HG03060 (cell line): Measurements from ENCODE around the gene ZBTB21.

Experiments used
- ATAC-seq: cut with Tn5 transposase; IDR thresholded peaks from one replicate; pipeline ENCODE4 v1.9.1; 2021; ENCODE audit warnings: low read depth, moderate number of reproducible peaks; ENCODE audit not compliant: unreplicated experiment

Gene ZBTB21

DNA sequence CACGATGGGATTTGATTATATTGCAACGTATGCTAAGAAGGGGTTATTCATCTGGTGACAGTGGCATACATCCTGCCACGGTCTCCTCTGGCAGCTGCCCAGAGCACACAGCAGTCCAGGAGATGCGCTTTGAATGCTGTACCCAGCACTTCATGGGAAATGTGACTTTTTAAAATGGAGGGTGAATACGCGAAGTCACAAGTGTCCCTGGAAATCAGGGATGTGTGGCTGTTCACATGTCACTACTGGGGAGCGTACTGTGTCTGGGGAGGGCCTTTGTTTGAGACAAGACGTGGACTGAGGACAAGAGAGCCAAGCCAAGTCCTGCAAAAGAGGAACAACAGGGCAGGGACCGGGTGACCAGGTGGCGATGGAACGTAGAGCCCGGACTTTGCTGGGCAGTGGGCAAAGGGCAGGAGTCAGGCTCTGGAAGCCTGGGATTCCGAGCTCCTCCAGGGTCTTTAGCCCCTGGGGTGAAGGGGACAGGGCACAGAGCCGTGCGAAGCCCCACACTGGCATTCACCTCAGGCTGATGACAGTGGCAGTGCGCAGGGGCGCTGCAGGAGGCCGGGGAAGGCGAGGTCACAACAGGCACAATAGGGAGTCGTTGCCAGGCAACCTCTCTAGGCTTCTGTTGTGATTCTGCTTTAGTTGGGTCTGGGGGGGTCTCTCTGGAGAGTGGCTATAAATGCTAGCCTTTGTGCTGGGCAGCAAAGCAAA lies 11.4 kb upstream of the ZBTB21 start:
- no peak for ATAC-seq

DNA sequence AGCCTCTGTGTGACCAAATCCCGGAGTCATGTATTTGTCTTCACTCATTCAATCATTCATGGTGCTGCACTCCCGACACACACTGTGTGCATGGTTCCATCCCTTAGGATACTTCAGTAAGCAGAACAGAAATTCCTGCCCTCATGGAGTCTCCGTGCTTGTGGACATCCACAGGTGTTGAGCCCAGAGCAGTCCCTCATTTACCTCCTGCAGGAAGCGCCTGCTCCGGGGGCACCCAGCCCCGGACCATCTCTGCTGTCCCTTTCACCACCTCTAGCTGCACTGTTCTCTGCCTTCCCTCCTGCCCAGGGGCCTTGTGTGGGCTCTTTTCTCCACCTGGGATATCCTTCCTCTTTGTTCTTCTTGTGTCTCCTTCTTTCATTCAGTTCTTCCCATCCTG lies 9.5 kb upstream of the ZBTB21 start:
- ATAC-seq = no peak

DNA sequence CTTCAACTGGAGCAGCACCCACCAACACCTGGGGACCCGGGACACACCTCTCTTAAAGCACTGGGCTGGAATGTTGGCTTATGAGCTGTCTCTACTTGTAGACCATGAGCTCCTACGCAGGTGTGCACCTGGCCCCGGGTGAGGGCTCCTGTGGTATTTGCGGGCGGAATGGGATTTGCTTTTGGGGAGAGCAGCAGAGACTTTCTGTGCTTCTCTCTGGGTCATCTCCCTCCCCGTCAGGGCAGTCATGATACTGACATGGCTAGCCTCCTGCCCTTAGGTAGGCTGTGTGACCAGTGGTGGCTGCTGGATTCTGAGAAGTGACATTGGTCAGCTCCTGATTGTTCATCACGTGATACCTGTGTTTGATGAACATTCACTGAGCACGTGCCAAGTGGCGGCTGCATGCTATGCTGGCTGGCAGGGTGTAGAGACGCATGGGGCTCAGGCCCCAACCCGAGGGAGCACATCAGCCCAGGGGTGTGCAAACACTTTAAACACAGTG lies 9.0 kb upstream of the ZBTB21 start:
- ATAC-seq = no peak

DNA sequence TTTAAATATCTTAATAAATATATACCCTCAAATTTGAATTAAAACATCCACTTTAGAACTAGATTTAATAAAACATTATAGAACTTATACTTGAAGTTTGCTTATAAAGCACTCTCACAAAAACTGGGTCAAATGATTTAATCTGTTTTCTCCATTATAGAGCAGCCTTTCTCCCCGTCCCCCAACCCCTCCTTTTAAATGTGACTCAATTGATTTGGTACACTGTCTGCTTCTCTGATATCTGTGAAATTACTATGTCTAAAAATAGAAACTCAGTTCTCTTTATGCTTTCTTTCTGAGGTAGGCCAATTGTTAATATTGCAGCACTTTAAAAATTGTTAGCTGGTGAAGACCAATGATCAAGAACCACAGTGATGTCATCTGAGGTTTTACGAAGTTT lies 6.9 kb upstream of the ZBTB21 start:
- ATAC-seq = no peak

DNA sequence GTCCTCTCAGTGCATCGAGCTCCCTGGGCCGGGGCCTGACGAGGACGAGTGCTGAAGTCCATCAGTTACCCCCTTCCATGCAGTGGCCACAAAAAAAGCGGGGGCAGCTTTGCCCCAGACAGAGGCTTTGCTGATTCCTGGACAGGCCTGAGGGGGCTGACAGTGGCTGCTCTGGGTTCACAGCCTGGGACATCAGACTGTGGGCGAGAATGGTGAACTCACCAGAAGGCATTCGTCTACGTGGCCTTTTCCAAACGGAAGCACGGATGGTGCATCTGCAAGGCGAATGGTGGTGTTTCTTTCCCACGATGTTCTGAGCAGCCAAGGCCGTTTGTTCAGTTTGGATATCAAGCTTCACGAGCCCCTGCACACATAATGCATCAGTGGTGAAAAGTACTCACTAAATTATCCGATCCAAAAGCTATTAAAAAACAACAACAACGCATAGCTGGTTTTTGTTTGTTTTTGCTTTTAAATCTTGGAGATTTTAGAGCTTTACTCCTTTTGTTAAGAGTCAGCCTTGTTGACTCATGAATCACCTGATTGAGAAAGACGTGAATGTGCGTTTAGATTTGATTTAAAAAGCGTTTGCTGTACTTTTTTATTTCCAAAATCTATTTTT lies 6.3 kb upstream of the ZBTB21 start:
- no peak for ATAC-seq

DNA sequence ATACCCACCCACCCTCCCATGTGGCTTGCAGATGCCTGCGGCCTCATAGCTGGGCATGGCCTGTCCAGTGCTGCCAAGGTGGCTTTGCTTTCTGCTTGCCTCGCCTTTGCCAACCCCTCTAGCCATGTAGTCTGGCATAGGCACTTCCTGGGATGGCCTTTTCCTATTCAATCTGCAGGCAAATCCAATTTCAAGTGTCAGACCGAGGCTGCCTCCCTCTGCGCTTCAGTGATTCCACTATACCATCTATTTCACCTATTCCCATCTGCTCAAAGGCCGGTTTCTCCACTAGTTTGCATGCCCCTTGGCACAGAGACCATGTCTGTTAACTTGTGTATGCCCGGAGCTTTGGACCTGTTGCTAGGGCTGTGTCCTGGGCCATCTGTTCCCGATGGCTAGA lies 3.8 kb upstream of the ZBTB21 start:
- no peak for ATAC-seq

DNA sequence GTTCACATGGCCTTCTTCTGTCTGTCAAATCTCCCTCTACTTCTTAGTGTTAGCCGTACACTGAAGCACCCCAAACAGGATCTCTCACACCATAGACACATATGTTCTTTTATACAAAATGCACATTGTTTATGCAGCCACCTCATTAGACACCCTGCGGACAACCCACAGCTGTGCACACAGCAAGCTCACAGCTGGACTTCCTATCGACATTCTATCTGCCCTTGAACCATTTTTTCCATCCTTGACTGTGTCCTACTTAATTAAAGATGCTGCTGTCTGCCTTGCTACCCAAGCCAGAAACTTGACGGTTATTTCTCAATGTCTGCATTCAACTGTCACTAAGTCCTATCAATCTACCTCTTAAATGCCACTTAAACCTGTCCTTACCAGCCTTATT lies 3.2 kb upstream of the ZBTB21 start:
- ATAC-seq = no peak

DNA sequence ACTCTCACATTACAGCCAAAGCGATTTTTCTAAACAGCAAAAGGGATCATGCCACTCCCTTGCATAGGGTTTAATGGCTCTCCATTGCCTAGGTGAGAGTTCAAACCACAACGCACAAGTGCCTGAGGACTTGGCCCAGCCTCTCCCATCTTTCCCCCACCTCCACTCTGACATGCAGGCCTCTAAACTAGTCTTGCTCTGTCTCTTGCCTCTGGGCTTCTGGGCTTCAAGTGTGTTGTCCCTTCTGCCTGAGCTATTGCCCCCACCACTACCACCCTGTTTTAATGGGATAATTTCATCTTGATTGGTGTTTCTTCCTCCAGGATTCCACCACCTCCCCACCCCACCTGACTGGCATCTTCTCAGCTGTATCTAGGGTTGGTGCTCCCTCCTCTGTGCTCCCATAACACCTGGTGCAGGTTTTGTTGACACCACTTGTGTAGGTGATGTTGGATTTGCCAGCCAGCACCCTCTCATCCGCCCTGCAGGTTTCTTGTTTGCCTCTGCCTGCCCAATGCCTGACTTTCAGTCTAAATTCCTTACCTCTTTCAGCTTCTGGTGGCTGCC lies 2.7 kb upstream of the ZBTB21 start:
- no peak for ATAC-seq

DNA sequence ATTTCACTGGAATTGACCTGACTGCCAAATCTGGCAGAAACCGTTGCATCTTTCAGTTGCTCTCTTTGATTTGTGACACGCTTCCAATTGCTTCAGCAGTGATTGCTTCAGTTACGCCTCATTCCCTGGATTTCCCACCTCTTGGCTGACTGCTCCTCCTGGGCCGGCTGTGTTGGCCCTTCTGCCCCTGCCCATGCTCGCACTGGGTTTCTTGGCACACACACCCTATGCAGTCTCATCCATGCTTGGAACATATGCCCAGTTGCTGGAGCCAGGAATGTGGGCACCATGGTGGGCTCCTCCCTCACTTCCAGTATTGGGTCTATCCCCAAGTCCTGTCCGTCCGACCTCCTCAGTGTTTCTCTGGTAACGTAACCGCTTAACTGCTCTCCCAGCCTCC lies 2.2 kb upstream of the ZBTB21 start:
- no peak for ATAC-seq

DNA sequence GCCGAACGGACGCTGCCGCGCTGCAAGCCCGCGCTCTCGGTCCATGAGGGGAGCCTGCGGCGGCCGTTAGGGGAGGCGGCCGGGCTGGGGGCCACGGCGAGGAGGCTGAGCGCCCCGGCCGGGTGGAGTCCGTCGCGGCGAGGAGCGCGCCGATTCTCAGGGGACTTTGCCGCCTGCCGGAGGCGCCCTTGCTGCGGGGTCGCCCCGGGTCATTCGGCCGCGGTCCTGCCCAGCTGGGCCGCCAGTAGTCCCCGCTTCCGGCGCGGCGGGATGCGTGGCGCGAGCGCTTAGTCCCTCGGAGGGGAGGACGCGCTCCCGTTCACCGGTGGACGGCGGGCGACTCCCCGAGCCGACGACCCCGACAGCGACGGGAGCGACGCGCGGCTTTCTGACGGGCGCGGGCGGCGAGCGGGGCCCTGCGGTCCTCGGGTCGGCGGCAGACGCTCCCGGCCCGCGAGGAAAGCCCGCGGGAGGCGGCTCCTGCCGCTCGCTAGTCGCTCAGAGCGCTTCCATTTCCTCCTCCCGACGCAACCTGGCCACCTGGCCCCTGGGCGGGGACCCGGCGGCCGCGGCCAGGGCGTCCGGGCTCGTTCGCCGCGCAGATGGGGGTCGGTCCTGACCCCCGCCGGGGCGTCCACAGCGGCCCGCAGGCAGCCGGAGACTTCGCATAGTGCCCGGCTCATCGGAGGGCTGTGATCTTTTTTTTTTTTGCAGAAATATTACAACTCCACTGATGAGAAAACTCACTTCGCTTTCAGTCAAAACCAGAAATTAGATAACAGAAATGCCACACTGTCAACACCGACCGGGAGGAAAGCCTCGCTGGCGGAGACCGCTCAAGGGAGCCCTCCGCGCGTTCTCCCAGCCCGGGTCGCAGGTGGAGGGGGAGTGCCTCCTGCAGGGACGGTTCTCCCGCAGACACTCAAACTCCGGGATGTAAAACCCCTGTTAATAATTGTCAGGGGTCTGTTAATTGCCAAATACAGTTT lies 641 bp upstream of the ZBTB21 start:
- peak; percentile 1 for ATAC-seq

DNA sequence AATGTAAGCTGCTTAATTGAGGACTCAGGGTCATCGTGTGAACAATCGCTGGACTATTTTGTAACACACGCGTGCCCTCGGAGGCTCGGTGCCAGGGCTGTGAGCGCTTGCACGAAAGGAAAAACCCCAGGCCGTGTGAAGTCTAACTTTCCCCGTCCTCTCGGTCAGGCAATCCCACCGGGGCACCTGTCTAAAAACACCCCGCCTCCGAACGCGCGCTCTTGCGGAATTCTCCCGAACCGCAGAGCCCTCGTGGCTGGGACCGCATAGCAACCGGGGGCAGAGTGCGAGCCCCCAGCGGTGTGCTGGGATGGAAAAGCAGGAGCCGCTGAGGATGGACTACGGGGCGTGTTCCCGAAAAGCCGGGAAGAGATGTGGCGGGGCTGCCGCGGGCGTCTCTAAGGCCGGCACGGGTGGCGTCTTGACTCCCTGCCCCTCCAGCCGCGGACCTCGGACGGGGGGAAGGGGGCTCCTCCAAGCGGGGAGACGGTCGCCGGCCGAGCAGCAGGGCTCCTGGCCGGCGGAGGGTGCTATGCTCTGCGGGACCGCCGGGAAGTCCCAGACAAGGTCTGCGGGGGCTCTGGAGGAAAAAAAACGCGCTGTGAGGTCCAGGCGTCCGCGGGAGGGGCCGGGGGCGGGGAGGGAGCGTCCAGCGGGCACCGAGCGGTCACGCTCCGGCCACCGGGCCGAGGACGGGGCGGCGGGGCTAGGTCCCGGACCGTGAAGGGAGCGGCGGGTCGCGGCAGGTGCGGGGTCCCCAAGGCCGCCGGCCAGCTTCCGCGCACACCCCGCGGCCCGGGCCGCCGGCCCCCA lies 936 bp downstream of the ZBTB21 start:
- no peak for ATAC-seq

DNA sequence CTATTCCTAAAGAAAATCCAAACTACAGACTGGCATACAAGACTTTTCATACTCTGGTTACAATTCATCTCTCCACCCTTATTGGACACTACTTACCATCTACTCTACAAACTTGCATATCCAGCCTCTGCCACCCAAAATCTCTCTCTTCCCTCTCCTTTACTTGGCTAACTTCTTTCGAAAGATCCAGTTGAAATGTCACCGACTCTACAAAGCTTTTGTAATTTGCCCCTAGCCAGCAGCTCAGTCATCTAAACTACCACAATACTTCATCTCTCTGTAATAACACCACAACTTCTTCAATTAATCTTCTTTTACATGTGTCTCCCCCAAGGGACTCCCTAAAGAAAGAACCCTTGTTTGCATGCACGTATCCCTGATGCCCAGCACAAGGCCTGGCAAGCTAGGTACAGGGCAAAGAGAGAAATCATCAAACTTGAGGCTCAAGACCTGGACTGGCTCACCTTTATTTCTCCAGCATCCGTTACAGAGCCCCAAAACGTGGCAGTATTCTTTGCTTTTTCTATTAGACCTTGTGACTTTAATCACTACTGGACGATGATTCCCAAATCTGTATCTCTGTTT lies 2.7 kb downstream of the ZBTB21 start:
- no peak for ATAC-seq

DNA sequence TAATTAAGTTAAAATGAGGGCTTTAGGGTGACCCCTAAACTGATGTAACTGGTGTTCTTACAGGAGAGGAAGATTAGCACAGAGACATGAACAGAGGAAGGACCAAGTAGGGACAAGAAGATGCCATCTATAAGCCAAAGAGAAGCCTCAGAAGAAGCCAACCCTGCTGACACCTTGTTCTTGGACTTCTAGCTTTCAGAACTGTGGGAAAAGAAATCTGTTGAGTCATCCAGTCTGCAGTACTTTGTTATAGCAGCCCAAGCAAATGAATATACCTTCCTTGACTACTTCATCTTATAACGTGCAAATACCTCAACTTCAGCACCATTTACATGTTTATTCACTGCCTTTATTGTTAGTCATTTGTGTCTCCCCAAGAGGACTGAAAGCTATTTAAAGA lies 3.4 kb downstream of the ZBTB21 start:
- no peak for ATAC-seq

DNA sequence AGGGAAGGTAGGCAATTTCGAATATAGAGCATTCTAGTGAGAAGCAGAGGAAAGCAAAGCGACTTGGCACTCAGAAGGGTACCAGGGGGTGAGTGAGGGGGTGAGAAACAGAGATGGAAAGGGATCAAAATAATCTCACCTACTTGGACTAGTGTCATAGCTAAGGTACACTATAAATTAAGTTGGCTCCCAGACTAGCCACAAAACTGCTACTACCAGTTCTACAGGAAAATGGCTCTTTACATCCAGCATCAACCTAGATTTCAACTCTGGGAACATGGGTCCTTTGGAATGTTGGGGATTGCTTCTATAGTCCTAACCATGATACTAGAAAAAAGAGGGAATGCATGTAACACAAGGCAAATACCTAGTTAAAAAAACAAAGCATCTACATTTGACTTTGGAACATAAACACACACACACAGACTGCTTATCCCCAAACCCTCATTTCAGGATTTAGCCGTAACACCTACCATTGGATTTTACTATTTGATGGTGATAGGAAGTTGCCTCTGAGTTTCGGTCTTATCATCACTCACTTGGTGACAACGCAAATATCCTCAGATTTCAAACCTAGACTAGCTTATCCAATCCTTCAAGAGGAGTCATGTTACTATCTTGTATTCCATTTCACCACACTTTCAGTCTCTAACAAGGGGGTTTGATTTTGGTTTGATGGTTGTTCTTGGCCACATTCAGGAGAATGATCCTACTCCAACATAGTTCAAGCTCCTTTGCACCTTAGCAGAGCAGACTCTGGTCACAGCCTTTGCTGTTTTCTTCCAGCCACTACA lies 5.6 kb downstream of the ZBTB21 start:
- ATAC-seq = no peak

DNA sequence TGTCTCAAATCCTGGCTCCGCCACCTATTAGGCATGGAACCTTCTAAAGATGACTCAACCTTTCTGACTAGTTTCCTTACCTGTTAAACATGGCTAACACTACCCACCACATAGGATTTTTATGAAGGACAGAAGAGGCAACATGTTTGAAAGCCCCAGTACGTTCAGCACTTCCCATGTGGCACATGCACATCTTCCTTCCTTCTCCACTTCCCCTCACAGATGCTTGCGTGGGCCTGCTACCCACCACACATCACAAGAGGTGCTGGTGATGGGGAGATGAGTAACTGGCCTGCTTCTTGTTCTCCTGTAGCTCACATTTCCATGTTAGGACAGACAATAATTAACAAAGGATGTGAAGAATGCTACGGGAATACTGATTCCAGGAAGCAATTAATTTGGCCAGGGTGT lies 7.1 kb downstream of the ZBTB21 start:
- ATAC-seq = no peak

DNA sequence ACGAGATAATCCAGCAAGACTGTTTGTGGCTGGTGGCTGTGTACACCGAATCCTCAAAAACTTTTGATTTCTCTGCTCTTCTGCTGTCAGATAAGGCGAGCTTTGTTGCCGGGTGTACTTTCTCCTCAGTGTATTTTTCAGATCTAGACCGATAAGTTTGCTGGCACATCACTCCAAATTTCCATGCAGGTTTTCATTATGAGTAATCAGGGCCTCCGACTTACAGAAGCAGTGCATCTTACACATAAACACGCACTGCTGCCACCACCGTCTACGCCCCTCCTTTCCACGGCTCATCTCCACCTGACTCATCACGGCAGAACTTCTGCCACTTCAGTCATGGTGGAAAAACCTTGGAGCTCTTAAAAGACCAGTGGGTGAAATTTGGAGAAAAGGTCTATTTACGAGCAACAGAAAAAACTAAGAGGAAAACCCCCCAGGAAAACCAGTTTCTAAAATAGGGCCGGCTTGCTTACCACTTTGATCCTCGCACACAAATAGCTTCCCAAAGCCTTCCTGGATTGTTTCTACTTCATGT lies 7.7 kb downstream of the ZBTB21 start:
- ATAC-seq = peak; percentile 48

DNA sequence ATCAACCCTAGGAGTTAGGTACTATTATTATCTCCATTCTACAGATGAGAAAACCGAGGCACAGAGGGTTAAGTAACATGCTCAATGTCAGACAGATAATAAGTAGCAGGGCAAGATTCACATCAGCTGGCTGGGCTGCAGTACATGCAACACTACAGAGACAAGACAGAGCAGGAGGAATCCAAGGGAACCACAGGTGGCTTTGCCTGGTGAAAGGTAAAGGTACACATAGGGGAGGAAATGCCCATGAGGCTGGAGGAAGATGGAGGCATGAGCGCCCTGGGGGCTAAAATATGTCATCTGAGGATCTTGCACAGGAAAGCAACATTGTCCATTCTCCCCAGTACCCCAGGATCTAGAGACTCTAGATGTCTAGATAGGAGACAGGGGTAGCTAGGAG lies 8.4 kb downstream of the ZBTB21 start:
- ATAC-seq = no peak

DNA sequence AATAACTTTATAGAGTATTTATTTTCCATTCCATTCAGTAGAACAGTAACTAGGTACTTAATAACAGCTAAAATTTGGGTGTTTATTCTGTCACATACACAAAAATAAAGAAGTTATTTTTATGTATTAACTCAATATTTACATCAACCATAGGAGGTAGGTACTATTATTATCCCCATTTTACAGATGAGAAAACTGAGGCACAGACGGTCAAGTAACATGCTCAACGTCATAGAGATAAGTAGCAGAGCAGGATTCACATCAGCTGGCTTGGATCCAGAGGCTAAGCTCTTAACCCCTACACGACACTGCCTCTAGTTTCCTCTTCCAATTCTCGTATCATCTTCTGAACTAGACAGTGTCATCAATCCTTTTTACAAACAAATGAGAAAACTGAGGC lies 9.3 kb downstream of the ZBTB21 start:
- no peak for ATAC-seq

DNA sequence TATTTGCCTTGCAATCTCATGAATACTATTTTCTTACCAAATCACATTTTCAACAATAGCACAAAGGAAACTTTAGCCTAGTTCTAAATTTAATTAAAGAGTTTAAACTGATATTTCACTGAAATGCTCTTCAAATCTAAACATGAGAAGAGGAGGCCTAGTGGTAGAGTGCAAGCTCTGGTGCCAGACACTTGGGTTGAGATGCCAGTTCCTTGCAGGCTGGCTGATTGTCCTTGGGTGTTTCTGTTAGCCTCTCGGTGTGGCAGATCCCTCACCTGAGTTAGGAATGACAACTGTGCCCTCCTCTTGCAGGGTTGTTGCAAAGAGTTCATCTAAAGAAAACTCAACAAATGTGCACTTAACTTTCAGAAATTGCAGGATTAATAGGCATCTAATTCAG lies 12.5 kb downstream of the ZBTB21 start:
- ATAC-seq = no peak
